Mucosa of rectum (tissue), 2 donors: Measurements from ENCODE around the gene MANBA.
A peak's percentile ranks its signal among the peaks of the same experiment; 100 is the strongest.

Experiments used
- H3K27ac ChIP-seq, 2 donors: one replicate each; pipeline ENCODE4 v1.7.0; 2013; ENCODE audit warnings: inconsistent platforms in 2 of 2, low read depth in 2 of 2, low read length in 2 of 2
- H3K27me3 ChIP-seq, 2 donors: one replicate each; pipeline ENCODE4 v1.7.0; 2013; ENCODE audit warnings: low read length in 2 of 2; ENCODE audit not compliant: control insufficient read depth in 2 of 2, insufficient read depth in 2 of 2
- H3K36me3 ChIP-seq, 2 donors: one replicate each; pipeline ENCODE4 v1.7.0; 2013; ENCODE audit warnings: low read length in 2 of 2; ENCODE audit not compliant: control insufficient read depth in 2 of 2, insufficient read depth in 2 of 2
- H3K4me1 ChIP-seq, 2 donors: one replicate each; pipeline ENCODE4 v1.7.0; 2013; ENCODE audit warnings: low read length in 2 of 2, mild to moderate bottlenecking in 1 of 2; ENCODE audit not compliant: control insufficient read depth in 2 of 2, insufficient read depth in 2 of 2
- H3K4me3 ChIP-seq, 2 donors: one replicate each; pipeline ENCODE4 v1.7.0; 2013; ENCODE audit warnings: low read length in 2 of 2
- H3K9ac ChIP-seq, 2 donors: one replicate each; pipeline ENCODE4 v1.7.0; 2013; ENCODE audit warnings: low read length in 2 of 2, low read depth in 1 of 2, mild to moderate bottlenecking in 1 of 2
- H3K9me3 ChIP-seq, 2 donors: one replicate each; pipeline ENCODE4 v1.7.0; 2013; ENCODE audit warnings: low read length in 2 of 2; ENCODE audit not compliant: control insufficient read depth in 2 of 2
- donor health status: healthy.
- donor health status: Normal muscosa, but diverticular disease.

MANBA gene

GRCh38 chr4:102772738-102773340, 12.1 kb upstream of the MANBA start:
- H3K27me3 ChIP-seq, result no peaks in the 10 kb centered on the region
- H3K4me1 ChIP-seq, result no peaks in the 10 kb centered on the region

GRCh38 chr4:102764901-102765300, 4.1 kb upstream of the MANBA start:
- H3K9me3 ChIP-seq, result no peaks in the 10 kb centered on the region
- peaks cover 0 to 4% of the 10 kb centered on the region in 2 donors for H3K27me3 ChIP-seq
- H3K27ac ChIP-seq, result no peak overlapping the region
- no peak overlapping the region for H3K9ac ChIP-seq
- no peaks in the 10 kb centered on the region for H3K36me3 ChIP-seq
- peaks cover 9% of the 10 kb centered on the region in 2 donors for H3K4me1 ChIP-seq
- H3K4me3 ChIP-seq, result no peak overlapping the region

More at GRCh38 chr4:102772738-102773340, 12.1 kb upstream of the MANBA start:
- H3K9ac ChIP-seq, result no peak overlapping the region
- H3K36me3 ChIP-seq, result no peaks in the 10 kb centered on the region
- no peak overlapping the region for H3K4me3 ChIP-seq
- H3K9me3 ChIP-seq, result no peaks in the 10 kb centered on the region
- no peak overlapping the region for H3K27ac ChIP-seq

- Histone ChIP-seq H3K9ac (no peak overlapping the region), H3K27me3 (peaks cover 0 to 4% of the 10 kb centered on the region in 2 donors), H3K4me1 (peaks cover 9 to 11% of the 10 kb centered on the region in 2 donors), H3K36me3 (no peaks in the 10 kb centered on the region), H3K4me3 (peak overlapping the region in 1 of 2 donors; percentile 96), H3K27ac (no peak overlapping the region), H3K9me3 (no peaks in the 10 kb centered on the region)
These were observed 1.1 kb upstream of the MANBA start for GRCh38 chr4:102761906-102762305.

GRCh38 chr4:102761296-102761701, 531 bp upstream of the MANBA start:
- Histone ChIP-seq H3K27ac (peak overlapping the region; percentile 79 to 88), H3K9me3 (no peaks in the 10 kb centered on the region), H3K4me1 (peaks cover 9 to 11% of the 10 kb centered on the region in 2 donors), H3K27me3 (peaks cover 0 to 4% of the 10 kb centered on the region in 2 donors), H3K9ac (peak overlapping the region; percentile 74 to 83), H3K4me3 (peak overlapping the region; percentile 75 to 96), H3K36me3 (no peaks in the 10 kb centered on the region)

- Histone ChIP-seq H3K9me3 (no peaks in the 10 kb centered on the region), H3K9ac (peak overlapping the region; percentile 74 to 79), H3K4me3 (peak overlapping the region; percentile 75 to 96), H3K27me3 (peaks cover 0 to 4% of the 10 kb centered on the region in 2 donors), H3K36me3 (no peaks in the 10 kb centered on the region), H3K27ac (peak overlapping the region; percentile 79 to 88), H3K4me1 (peaks cover 9 to 11% of the 10 kb centered on the region in 2 donors)
These were observed 730 bp downstream of the MANBA start for GRCh38 chr4:102759831-102760644.

- H3K9me3 ChIP-seq, result no peaks in the 10 kb centered on the region
- H3K4me1 ChIP-seq, result peaks cover 9 to 11% of the 10 kb centered on the region in 2 donors
- H3K36me3 ChIP-seq, result no peaks in the 10 kb centered on the region
- H3K4me3 ChIP-seq, result no peak overlapping the region
- H3K27me3 ChIP-seq, result peaks cover 0 to 4% of the 10 kb centered on the region in 2 donors
- no peak overlapping the region for H3K9ac ChIP-seq
- no peak overlapping the region for H3K27ac ChIP-seq
These were observed 2.3 kb downstream of the MANBA start for GRCh38 chr4:102758241-102759160.

GRCh38 chr4:102757681-102758080, 3.1 kb downstream of the MANBA start:
- no peaks in the 10 kb centered on the region for H3K36me3 ChIP-seq
- H3K9ac ChIP-seq, result no peak overlapping the region
- H3K4me1 ChIP-seq, result peaks cover 9 to 11% of the 10 kb centered on the region in 2 donors
- H3K9me3 ChIP-seq, result no peaks in the 10 kb centered on the region
- no peak overlapping the region for H3K4me3 ChIP-seq
- no peak overlapping the region for H3K27ac ChIP-seq
- peaks cover 0 to 4% of the 10 kb centered on the region in 2 donors for H3K27me3 ChIP-seq

GRCh38 chr4:102754044-102754443, 6.7 kb downstream of the MANBA start:
- Histone ChIP-seq H3K9ac (no peak overlapping the region), H3K36me3 (no peaks in the 10 kb centered on the region), H3K9me3 (no peaks in the 10 kb centered on the region), H3K27me3 (no peaks in the 10 kb centered on the region), H3K27ac (no peak overlapping the region), H3K4me3 (no peak overlapping the region), H3K4me1 (no peaks in the 10 kb centered on the region)

- Histone ChIP-seq H3K9me3 (no peaks in the 10 kb centered on the region), H3K4me3 (no peak overlapping the region), H3K36me3 (no peaks in the 10 kb centered on the region), H3K27me3 (no peaks in the 10 kb centered on the region), H3K9ac (no peak overlapping the region), H3K4me1 (no peaks in the 10 kb centered on the region), H3K27ac (no peak overlapping the region)
These were observed 8.8 kb downstream of the MANBA start for GRCh38 chr4:102751941-102752340.
